C4-2B (cell line): Measurements from ENCODE around the gene HBG2.

Source experiments
- ZFX ChIP-seq: fragments of 450-650 bp; IDR thresholded peaks from 2 replicates; pipeline ENCODE4 v1.6.1; 2017
- TF ChIP-seq, protein P1 (sequence below): fragments of 450-650 bp; conservative IDR thresholded peaks from 2 replicates; pipeline ENCODE4 v1.5.1; 2017; ENCODE audit warnings: mild to moderate bottlenecking

- TF ChIP-seq, protein P1, sequence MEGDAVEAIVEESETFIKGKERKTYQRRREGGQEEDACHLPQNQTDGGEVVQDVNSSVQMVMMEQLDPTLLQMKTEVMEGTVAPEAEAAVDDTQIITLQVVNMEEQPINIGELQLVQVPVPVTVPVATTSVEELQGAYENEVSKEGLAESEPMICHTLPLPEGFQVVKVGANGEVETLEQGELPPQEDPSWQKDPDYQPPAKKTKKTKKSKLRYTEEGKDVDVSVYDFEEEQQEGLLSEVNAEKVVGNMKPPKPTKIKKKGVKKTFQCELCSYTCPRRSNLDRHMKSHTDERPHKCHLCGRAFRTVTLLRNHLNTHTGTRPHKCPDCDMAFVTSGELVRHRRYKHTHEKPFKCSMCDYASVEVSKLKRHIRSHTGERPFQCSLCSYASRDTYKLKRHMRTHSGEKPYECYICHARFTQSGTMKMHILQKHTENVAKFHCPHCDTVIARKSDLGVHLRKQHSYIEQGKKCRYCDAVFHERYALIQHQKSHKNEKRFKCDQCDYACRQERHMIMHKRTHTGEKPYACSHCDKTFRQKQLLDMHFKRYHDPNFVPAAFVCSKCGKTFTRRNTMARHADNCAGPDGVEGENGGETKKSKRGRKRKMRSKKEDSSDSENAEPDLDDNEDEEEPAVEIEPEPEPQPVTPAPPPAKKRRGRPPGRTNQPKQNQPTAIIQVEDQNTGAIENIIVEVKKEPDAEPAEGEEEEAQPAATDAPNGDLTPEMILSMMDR = no peak
- no peak for TF ChIP-seq ZFX
These were observed 12.5 kb upstream of the HBG2 start for GRCh38 chr11:5267033-5267563.
